GM10266 (cell line): ENCODE results near the gene RASSF8.

Source experiments
- DNase-seq: peaks from one replicate; pipeline ENCODE4 v3.0.0; 2012; ENCODE audit errors: extremely low spot score
- CTCF ChIP-seq: IDR thresholded peaks from 2 replicates; pipeline ENCODE4 v1.5.1; 2012; ENCODE audit warnings: mild to moderate bottlenecking, low read depth; ENCODE audit not compliant: control insufficient read depth, insufficient read depth; ENCODE audit errors: missing control alignments

Gene RASSF8

DNA sequence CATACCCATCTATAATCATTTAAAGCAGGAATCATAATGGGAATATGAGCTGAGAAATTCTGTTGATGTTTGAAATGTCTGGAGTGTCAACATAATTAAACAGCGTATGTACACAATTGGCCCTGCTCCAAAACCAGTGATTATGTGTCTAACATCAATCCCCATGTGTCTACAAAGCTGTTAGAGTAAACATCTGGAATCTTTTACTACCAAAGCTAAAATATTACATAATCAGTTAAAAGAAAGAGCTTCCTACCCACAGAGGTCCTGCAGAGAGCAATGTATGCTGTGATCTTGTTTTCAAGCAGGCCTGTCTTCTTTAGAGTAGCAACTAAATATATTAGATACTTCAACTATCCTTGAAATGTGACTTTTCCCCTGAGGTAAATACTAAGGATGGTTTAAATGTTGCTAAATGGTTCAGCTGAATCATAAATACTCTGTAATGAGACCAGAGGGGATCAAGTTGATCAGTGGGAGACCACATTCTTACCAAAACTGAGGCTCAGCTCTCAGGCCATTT lies 74.3 kb downstream of the RASSF8 start:
- TF ChIP-seq CTCF, result no peak
- no peak for DNase-seq

DNA sequence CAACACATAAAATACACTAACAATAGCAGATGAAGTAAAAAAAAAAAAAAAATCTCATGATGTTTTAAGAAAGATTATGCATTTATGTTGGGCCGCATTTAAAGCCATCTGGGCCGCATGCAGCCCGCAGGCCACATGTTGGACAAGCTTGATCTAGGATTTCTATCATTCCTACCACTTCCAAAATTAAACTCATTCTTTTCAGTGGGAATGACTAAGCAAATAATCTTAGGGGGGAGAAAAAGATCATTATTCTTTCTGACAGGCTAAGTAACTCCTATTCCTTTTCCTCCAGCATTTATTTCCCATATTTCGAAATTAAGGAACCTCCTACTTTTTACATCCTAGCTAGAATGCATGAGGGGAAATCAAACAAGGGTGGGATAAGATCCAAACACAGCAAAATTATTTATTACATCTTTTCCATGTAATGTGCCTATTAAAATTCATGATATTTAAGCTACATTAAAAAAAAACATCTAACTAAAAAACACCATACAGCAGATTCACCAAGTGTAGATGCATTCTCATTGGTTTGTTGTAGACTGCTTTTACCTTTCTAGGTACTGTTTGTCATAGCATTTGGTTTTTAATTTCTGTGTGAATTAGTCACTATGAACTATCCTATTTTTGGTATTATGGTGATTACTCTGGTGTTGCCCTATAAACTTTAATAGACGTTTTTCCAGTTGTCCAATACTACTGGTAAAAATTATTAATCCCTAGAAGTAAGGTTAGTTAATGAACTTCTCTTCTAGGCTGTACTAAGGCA lies 76.1 kb downstream of the RASSF8 start:
- TF ChIP-seq CTCF, result no peak
- no peak for DNase-seq

- no peak for DNase-seq
Measured at GRCh38 chr12:26036877-26037276, 78.4 kb downstream of the RASSF8 start.

GRCh38 chr12:26037615-26038220 lies 79.2 kb downstream of the RASSF8 start:
- no peak for TF ChIP-seq CTCF

More at GRCh38 chr12:26036877-26037276, 78.4 kb downstream of the RASSF8 start:
- no peak for TF ChIP-seq CTCF

DNA sequence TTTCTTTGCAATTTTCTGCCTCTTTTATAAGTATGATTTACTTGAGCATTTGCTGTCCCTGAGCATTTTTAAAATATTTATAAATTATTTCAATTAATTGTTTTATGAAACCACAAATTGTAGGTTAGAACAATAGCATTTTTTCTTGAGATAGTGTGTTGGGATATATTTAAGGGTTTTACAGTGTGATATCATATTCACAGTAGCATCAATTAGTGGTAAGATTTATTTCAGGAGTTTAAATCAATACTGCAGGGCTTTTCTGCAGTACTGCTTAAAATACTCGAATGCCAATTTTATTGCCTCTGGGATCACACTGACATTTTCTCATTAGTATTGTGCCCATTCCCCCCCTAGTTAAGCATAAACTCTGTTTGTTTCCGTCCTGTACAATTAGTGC lies 84.2 kb downstream of the RASSF8 start:
- TF ChIP-seq CTCF, result no peak
- DNase-seq, result no peak

More at GRCh38 chr12:26037615-26038220, 79.2 kb downstream of the RASSF8 start:
- DNase-seq, result no peak

- TF ChIP-seq CTCF, result no peak
- DNase-seq, result no peak
Measured at GRCh38 chr12:26043135-26044006, 84.9 kb downstream of the RASSF8 start.
